Adrenal gland (tissue), 12 donors: ENCODE results near the gene DNAJB4. TPM values are rescaled to one million over a fixed set of nuclear protein-coding genes. Genes with fewer than 3 reads are reported as not detected.
A peak's percentile ranks its signal among the peaks of the same experiment; 100 is the strongest.

ENCODE experiments used
- DNase-seq, 7 donors: peaks; one replicate each; pipeline ENCODE4 v3.0.0-alpha.2; 2019 to 2020
- H3K27ac ChIP-seq, 5 donors: fragments of 200-600 bp; sonication (generic) in 4 of 5; 1 replicate in 3 of 5; 2 replicates in 2 of 5; pipeline versions ENCODE4 v1.5.1 to v1.8.0; 2016 to 2020; ENCODE audit warnings: mild to moderate bottlenecking in 1 of 5
- H3K27me3 ChIP-seq: fragments of 200-600 bp; 2 replicates; pipeline ENCODE4 v1.8.0; 2021
- H3K36me3 ChIP-seq, 2 donors: fragments of 200-600 bp; replicated peaks in 1 of 2; 1 replicate in 1 of 2; 2 replicates in 1 of 2; pipeline versions ENCODE4 v1.5.1 to v1.8.0; 2018 to 2022
- H3K4me1 ChIP-seq, 2 donors: fragments of 200-600 bp; replicated peaks in 1 of 2; 1 replicate in 1 of 2; 2 replicates in 1 of 2; pipeline versions ENCODE4 v1.5.1 to v1.8.0; 2018 to 2021
- H3K4me3 ChIP-seq, 4 donors: fragments of 200-600 bp; sonication (generic) in 3 of 4; one replicate each; pipeline ENCODE4 v1.5.1; 2016 to 2018
- H3K9me3 ChIP-seq, 3 donors: fragments of 200-600 bp; sonication (generic) in 1 of 3; replicated peaks in 1 of 3; 1 replicate in 2 of 3; 2 replicates in 1 of 3; pipeline versions ENCODE4 v1.5.1 to v1.8.0; 2016 to 2021
- CTCF ChIP-seq, 6 experiments: fragments of 450-650 bp in 4 of 6; fragments of 200-600 bp in 2 of 6; sonication (generic) in 1 of 6; IDR thresholded peaks; 1 replicate in 5 of 6; 2 replicates in 1 of 6; pipeline versions ENCODE4 v1.5.1 to v1.8.0; 2016 to 2021; ENCODE audit warnings: antibody characterized with exemption in 6 of 6, mild to moderate bottlenecking in 2 of 6, moderate library complexity in 1 of 6
- POLR2A ChIP-seq, 2 donors: fragments of 450-650 bp; IDR thresholded peaks; one replicate each; pipeline ENCODE4 v1.6.1; 2017; ENCODE audit warnings: antibody characterized with exemption in 2 of 2, mild to moderate bottlenecking in 2 of 2, moderate library complexity in 1 of 2
- WGBS, 4 donors: extraction: QIAGEN DNeasy Blood & Tissue Kit in 2 of 4; methylation state at CpG; one replicate each; pipeline versions ENCODE4 v1.1.5 to v1.1.7; 2013 to 2017; 5-methylcytosine and 5-hydroxymethylcytosine counted together
- intact Hi-C, 2 donors: fragments of 100-400 bp; cut with DNase I; formaldehyde crosslinking; loops; one replicate each; pipeline versions ENCODE4 v1.14.1 to v1.15.0; 2022 to 2023
- polyA plus RNA-seq, 3 donors: library from polyadenylated mRNA; stranded (reverse); fragments of 200-250 nt in 2 of 3; fragments of 350-450 nt in 1 of 3; fragmentation: Illumina TruSeq in 1 of 3; extraction: RNeasy Lipid Tissue Mini Kit (QIAGEN cat#74804) in 1 of 3; gene quantifications; one replicate each; pipeline ENCODE4 v1.2.3, GENCODE V29; 2013 to 2014
- total RNA-seq, 9 donors: library from RNA; depleted of rRNA in 4 of 9; stranded (reverse); fragments of >200 nt in 4 of 9; fragments of 120-200 nt in 1 of 9; fragmentation: NEBNext Ultra II Directional in 1 of 9; extraction: Animal tissue kit (Norgen Biotek cat#: 25700) in 1 of 9; gene quantifications; one replicate each; pipeline versions ENCODE4 v1.1.0 to v1.2.4, GENCODE V29; 2013 to 2023
- donor health status: healthy with polysubstance abuse.
- donor health status: Bipolar disorder and iron deficiency.
- donor health status: DM: yes; HTN: yes; CAD: no.
- donor health status: DM: no; HTN: no; CAD: no.
- donor health status: DM: no; HTN: no; CAD: no.
- donor health status: DM: yes; HTN: yes; CAD: no.

Gene DNAJB4
- total and polyA plus RNA-seq, 12 donors, result 31.8 to 182 (median 68.8) TPM

GRCh38 chr1:78033797-78034172, 29.0 kb downstream of the DNAJB4 start:
- no peaks in the 10 kb centered on the region for H3K36me3 ChIP-seq
- no peaks in the 10 kb centered on the region for H3K27me3 ChIP-seq
- no peak for DNase-seq
- intact Hi-C loops, result no loop called here
- H3K4me3 ChIP-seq, result no peak overlapping the region
- peak overlapping the region in 3 of 5 donors; percentile 45 to 73 (median 60) for H3K27ac ChIP-seq
- H3K4me1 ChIP-seq, result peaks cover 5 to 20% of the 10 kb centered on the region in 2 donors
- 62 to 75% (median 71%) methylated on average over 3 of the region's 3 CpGs for WGBS, 4 donors
- no peaks in the 10 kb centered on the region for H3K9me3 ChIP-seq
- TF ChIP-seq POLR2A (IDR thresholded peaks at IDR 0.05) (no peak), CTCF (IDR thresholded peaks at IDR 0.05) (no peak)

GRCh38 chr1:78035121-78035520, 30.4 kb downstream of the DNAJB4 start:
- Histone ChIP-seq H3K4me1 (peaks cover 5 to 29% of the 10 kb centered on the region in 2 donors), H3K36me3 (no peaks in the 10 kb centered on the region), H3K27me3 (no peaks in the 10 kb centered on the region), H3K9me3 (no peaks in the 10 kb centered on the region), H3K4me3 (no peak overlapping the region), H3K27ac (no peak overlapping the region)
- intact Hi-C loops, result no loop called here
- WGBS, 4 donors, result 92 to 100% (median 94%) methylated on average over 2 of the region's 2 CpGs
- DNase-seq, result no peak
- TF ChIP-seq CTCF (IDR thresholded peaks at IDR 0.05) (no peak), POLR2A (IDR thresholded peaks at IDR 0.05) (no peak)

- Histone ChIP-seq H3K27me3 (no peaks in the 10 kb centered on the region), H3K9me3 (no peaks in the 10 kb centered on the region), H3K4me1 (peaks cover 5 to 33% of the 10 kb centered on the region in 2 donors), H3K4me3 (no peak overlapping the region), H3K27ac (no peak overlapping the region), H3K36me3 (no peaks in the 10 kb centered on the region)
- TF ChIP-seq POLR2A (IDR thresholded peaks at IDR 0.05) (no peak), CTCF (IDR thresholded peaks at IDR 0.05) (no peak)
- no peak for DNase-seq
- intact Hi-C loops, result no loop called here
- WGBS, 4 donors, result 75 to 78% (median 78%) methylated on average over 5 of the region's 5 CpGs
These were observed 31.7 kb downstream of the DNAJB4 start for GRCh38 chr1:78036450-78036849.

GRCh38 chr1:78038071-78038470, 33.3 kb downstream of the DNAJB4 start:
- peak overlapping the region in 2 of 5 donors; percentile 26 to 50 for H3K27ac ChIP-seq
- TF ChIP-seq CTCF (IDR thresholded peaks at IDR 0.05), result no peak
- TF ChIP-seq POLR2A (IDR thresholded peaks at IDR 0.05), result no peak

More at GRCh38 chr1:78038071-78038470, 33.3 kb downstream of the DNAJB4 start:
- 54 to 73% (median 68%) methylated on average over 2 of the region's 2 CpGs for WGBS, 4 donors
- no peaks in the 10 kb centered on the region for H3K9me3 ChIP-seq
- intact Hi-C loops, result no loop called here
- H3K27me3 ChIP-seq, result no peaks in the 10 kb centered on the region
- no peak overlapping the region for H3K4me3 ChIP-seq
- no peak for DNase-seq
- no peaks in the 10 kb centered on the region for H3K36me3 ChIP-seq
- H3K4me1 ChIP-seq, result peaks cover 5 to 33% of the 10 kb centered on the region in 2 donors
